Right atrium auricular region (tissue), 2 donors: ENCODE data around the gene CD7. TPM values are rescaled to one million over a fixed set of nuclear protein-coding genes. Genes with fewer than 3 reads are reported as not detected.

Experiments
- DNase-seq: peaks from one replicate; pipeline ENCODE4 v3.0.0-alpha.2; 2019; ENCODE audit warnings: low spot score
- H3K27ac ChIP-seq, 2 donors: fragments of 200-600 bp; sonication (generic); 1 replicate in 1 of 2; 2 replicates in 1 of 2; pipeline ENCODE4 v1.5.1; 2016 to 2019
- H3K27me3 ChIP-seq, 2 donors: fragments of 200-600 bp; sonication (generic); one replicate each; pipeline versions ENCODE4 v1.5.1 to v1.6.0; 2017 to 2019
- H3K36me3 ChIP-seq: fragments of 200-600 bp; sonication (generic); one replicate; pipeline ENCODE4 v1.5.1; 2016
- H3K4me1 ChIP-seq, 2 donors: fragments of 200-600 bp; sonication (generic); one replicate each; pipeline versions ENCODE4 v1.5.1 to v1.6.0; 2017 to 2019
- H3K4me3 ChIP-seq, 2 donors: fragments of 200-600 bp; sonication (generic); 1 replicate in 1 of 2; 2 replicates in 1 of 2; pipeline ENCODE4 v1.5.1; 2017 to 2019; ENCODE audit warnings: mild to moderate bottlenecking in 1 of 2, moderate library complexity in 1 of 2
- H3K9me3 ChIP-seq, 2 donors: fragments of 200-600 bp; sonication (generic); one replicate each; pipeline ENCODE4 v1.5.1; 2019
- total RNA-seq, 2 donors: library from RNA; depleted of rRNA; stranded (reverse); fragments of >200 nt; gene quantifications; one replicate each; pipeline ENCODE4 v1.1.0, GENCODE V29; 2016
- TF ChIP-seq, protein P1 (sequence below), 2 donors: fragments of 200-600 bp; sonication (generic); IDR thresholded peaks; one replicate each; pipeline ENCODE4 v1.5.1; 2019; ENCODE audit warnings: antibody characterized with exemption in 2 of 2

CD7 gene
- total RNA-seq, 2 donors from 2014 or later, result 1.7 TPM; not detected in 1

DNA sequence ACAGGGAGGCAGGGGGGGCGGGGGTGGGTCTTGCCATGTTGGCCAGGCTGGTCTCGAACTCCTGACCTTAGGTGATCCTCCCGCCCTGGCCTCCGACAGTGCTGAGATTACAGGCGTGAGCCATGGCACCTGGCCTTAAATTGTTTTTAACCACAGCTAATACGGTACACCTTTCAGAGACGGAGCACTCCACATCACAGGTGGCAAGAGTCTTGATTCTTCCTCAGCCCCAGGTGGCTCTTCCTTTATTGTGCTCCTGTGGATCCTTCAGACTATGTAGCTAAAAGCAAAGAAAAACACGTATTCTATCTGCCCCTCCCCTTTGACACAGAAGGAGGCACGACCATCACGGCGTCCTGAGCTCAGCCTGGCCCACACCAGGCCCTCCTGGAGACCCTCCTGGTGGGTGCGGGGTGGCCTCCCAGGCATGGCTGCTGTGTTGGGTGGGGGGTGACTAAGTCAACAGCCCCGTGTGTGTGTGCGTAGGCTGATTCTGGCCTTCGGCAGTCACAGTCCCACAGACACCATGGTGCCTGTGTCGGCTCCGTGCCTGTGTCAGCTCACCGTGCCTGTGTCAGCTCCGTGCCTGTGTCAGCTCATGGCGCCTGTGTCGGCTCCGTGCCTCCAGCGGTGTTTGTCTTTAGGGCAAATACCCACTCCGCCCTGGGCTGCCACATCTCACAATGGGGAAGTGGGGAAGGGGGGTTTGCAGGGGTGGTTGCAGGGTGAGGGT, 26.9 kb upstream of the CD7 start:
- Histone ChIP-seq H3K36me3 (no peaks in the 10 kb centered on the region), H3K9me3 (no peaks in the 10 kb centered on the region), H3K27me3 (no peaks in the 10 kb centered on the region), H3K4me1 (peaks cover 0 to 5% of the 10 kb centered on the region in 2 donors), H3K4me3 (no peak overlapping the region), H3K27ac (no peak overlapping the region)
- TF ChIP-seq, protein P1, sequence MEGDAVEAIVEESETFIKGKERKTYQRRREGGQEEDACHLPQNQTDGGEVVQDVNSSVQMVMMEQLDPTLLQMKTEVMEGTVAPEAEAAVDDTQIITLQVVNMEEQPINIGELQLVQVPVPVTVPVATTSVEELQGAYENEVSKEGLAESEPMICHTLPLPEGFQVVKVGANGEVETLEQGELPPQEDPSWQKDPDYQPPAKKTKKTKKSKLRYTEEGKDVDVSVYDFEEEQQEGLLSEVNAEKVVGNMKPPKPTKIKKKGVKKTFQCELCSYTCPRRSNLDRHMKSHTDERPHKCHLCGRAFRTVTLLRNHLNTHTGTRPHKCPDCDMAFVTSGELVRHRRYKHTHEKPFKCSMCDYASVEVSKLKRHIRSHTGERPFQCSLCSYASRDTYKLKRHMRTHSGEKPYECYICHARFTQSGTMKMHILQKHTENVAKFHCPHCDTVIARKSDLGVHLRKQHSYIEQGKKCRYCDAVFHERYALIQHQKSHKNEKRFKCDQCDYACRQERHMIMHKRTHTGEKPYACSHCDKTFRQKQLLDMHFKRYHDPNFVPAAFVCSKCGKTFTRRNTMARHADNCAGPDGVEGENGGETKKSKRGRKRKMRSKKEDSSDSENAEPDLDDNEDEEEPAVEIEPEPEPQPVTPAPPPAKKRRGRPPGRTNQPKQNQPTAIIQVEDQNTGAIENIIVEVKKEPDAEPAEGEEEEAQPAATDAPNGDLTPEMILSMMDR (IDR thresholded peaks at IDR 0.05), result no peak
- DNase-seq, result no peak

DNA sequence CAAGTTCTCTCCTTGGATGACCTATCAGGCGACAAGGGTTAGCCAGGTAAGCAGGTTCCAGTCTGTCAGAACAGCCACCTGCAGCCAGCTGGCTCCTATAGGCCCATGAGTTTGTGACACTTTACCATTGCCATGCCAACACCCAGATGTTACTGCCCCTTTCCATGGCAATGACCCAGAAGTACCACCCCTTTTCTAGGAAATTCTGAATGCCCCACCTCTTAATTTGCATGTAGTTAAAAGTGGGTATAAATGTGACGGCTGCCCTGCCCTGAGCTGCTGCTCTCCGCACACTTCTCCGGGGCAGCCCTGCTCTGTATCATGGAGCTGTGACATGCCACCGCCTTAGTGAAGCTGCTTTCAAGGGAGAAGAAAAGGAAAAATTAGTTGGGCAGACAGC, 26.2 kb upstream of the CD7 start:
- Histone ChIP-seq H3K36me3 (no peaks in the 10 kb centered on the region), H3K9me3 (no peaks in the 10 kb centered on the region), H3K4me3 (no peak overlapping the region), H3K4me1 (peaks cover 0 to 13% of the 10 kb centered on the region in 2 donors), H3K27ac (no peak overlapping the region), H3K27me3 (no peaks in the 10 kb centered on the region)
- TF ChIP-seq, protein P1 (IDR thresholded peaks at IDR 0.05), result no peak
- no peak for DNase-seq

DNA sequence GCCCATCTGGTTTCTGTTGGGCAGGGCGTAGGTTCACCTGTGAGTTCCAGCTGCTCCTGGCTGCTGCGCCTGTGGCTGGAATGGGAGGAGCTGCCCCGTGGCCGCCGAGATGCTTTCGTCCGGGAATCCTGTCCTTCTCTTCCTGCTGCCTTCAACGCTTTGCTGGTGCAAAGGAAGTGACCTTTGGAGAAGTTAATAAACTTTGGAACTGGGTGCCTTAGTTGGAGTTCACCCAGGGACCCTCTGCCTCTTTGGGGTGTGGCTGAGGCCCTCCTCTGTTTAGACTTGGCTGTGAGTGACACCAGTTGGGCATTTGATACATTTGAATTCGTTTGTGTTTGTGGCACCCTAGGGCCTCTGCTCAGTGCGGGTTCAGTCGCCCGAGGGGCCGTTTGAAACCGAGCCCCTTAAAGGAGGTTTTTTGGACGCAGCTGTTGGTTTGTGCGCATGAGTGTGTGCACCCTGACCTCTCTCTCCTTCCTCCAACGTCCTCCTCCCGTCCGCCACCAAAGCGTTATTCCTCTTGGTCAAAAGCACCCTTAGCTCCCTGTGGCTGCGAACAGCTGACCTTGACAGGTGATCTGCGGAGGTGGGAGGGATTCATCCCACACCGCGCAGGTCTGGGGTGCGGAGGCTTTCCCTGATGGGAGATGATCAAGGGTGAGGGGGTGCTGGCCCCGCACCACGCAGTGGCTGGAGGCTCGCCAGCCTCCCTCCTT, 25.1 kb upstream of the CD7 start:
- no peak for DNase-seq
- Histone ChIP-seq H3K9me3 (no peaks in the 10 kb centered on the region), H3K36me3 (no peaks in the 10 kb centered on the region), H3K27me3 (no peaks in the 10 kb centered on the region), H3K27ac (no peak overlapping the region), H3K4me3 (no peak overlapping the region), H3K4me1 (peaks cover 0 to 14% of the 10 kb centered on the region in 2 donors)
- TF ChIP-seq, protein P1 (IDR thresholded peaks at IDR 0.05), result no peak

DNA sequence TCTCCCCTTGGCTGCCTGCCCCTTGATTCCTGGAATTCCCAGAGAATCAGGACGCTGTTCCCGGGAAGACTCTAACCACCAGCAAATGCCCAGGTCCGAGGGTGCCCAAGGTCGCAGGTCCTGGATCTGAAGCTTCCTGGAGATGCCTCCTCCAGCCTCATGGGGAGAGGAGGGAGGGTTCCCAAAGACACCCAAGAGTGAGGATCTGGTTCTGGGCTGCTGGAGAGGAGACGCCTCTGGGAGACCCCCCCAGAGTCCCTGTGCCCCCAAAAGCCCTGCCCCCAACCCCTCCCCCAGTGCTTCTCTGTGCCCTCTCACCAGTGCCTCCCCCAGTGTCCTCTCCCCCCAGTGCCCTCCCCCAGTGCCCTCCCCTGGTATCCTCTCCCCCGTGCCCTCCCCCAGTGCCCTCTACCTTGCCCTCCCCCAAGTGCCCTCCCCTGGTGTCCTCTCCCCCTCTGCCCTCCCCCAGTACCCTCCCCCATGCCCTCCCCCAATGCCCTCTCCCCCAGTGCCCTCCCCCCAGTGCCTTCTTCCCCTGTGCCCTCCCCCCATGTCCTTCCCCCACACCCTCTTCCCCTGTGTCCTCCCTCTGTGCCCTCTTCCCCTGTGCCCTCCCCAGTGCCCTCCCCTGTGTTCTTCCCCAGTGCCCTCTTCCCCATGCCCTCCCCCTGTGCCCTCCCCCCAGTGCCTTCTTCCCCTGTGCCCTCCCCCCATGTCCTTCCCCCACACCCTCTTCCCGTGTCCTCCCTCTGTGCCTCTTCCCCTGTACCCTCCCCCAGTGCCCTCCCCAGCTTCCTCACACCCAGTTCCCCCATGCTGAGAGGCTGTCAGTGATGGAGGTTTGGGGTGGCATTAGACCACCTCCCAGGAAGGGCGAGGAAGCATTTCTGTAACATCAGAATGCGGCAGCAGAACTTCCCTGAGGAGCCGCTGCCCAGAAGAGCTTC, 22.5 kb upstream of the CD7 start:
- Histone ChIP-seq H3K27me3 (no peaks in the 10 kb centered on the region), H3K4me1 (peaks cover 0 to 28% of the 10 kb centered on the region in 2 donors), H3K9me3 (no peaks in the 10 kb centered on the region), H3K4me3 (peak overlapping the region; percentile 9 to 45), H3K36me3 (no peaks in the 10 kb centered on the region), H3K27ac (peak overlapping the region in 1 of 2 donors; percentile 33)
- DNase-seq, result no peak
- TF ChIP-seq, protein P1 (IDR thresholded peaks at IDR 0.05), result no peak

DNA sequence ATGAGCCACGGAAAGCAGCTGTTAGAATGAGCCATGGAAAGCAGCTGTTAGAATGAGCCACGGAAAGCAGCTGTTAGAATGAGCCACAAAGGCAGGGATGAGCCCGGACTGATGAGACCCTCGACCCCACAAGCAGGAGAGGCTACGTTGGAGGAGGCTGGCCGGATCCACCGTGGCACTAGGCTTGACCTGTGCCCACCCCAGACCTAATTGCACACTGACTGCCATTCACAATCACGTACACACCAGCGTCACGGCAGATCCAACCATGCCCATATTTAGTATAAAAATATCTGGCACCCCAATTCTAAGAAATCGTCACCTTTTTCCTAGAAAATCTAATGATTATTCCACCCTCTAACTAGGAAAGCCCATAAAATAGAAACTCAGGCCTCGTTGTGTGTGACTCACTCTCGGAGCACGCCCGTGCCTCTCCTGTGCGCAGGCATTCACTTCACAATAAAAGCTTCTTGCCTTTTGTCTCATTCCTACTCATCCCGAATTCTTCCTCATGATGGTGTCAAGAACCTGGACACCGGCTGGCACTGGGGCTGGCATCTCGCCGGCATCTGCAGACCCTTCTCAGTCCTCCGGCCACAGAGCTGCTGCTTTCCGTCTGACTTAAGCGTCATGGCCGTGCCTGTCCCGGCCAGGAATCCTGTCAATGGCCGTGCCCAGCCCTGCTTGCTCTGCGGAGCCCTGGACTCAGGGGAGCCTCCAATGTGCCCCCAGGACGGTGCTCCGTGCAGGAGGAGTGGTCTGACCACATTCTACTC, 21.6 kb upstream of the CD7 start:
- Histone ChIP-seq H3K4me3 (peak overlapping the region; percentile 9 to 45), H3K36me3 (no peaks in the 10 kb centered on the region), H3K9me3 (no peaks in the 10 kb centered on the region), H3K4me1 (peaks cover 0 to 36% of the 10 kb centered on the region in 2 donors), H3K27ac (peak overlapping the region in 1 of 2 donors; percentile 33), H3K27me3 (no peaks in the 10 kb centered on the region)
- TF ChIP-seq, protein P1 (IDR thresholded peaks at IDR 0.05), result no peak
- peak; percentile 71 for DNase-seq
